ENCODE measurements around the gene SLC39A6. TPM values are rescaled to one million over a fixed set of nuclear protein-coding genes. Genes with fewer than 3 reads are reported as not detected.
"Not testable (repeated sequence)": the region's sequence is repeated elsewhere in the genome, so short reads cannot be mapped to it uniquely, and the experiment has no call there.

Gene SLC39A6
- polyA plus RNA-seq, 1 donor (not counting 4 experiments of a cell fraction or from before 2014, with no cell fraction given): 145 TPM

GRCh38 chr18:36124841-36125240 is 4.3 kb downstream of the SLC39A6 start:
- DNase-seq (ENCODE audit: low read depth, low spot score) (no peak), FAIRE-seq (peak; percentile 17)
- Histone ChIP-seq H3K79me2 (ENCODE audit: control insufficient read depth, insufficient read depth, low read length) (peaks cover 20% of the 10 kb centered on the region), H3K9me1 (ENCODE audit: control insufficient read depth, extremely low read depth, insufficient read depth, low read length) (no peaks in the 10 kb centered on the region), H3K27me3 (ENCODE audit: control insufficient read depth, extremely low read depth, insufficient read depth, low read length) (no peaks in the 10 kb centered on the region), H3K36me3 (ENCODE audit: control insufficient read depth in 2 of 2, extremely low read depth in 1 of 2, insufficient read depth in 2 of 2, low read length in 2 of 2) (peaks cover 6 to 9% of the 10 kb centered on the region in 2 experiments), H3K4me2 (ENCODE audit: control insufficient read depth, extremely low read depth, insufficient read depth, low read depth, low read length) (peak overlapping the region; percentile 20), H4K20me1 (ENCODE audit: control insufficient read depth, extremely low read depth, insufficient read depth, low read length) (no peaks in the 10 kb centered on the region), H2AFZ (ENCODE audit: control insufficient read depth, low read length) (peak overlapping the region; percentile 48), H3K9ac (ENCODE audit: control insufficient read depth, extremely low read depth, insufficient read depth, low read length) (no peak overlapping the region), H3K9me3 (ENCODE audit: control insufficient read depth, low read depth, low read length) (no peaks in the 10 kb centered on the region), H3K4me3 (ENCODE audit: control insufficient read depth in 2 of 3, extremely low read depth in 1 of 3, insufficient read depth in 2 of 3, low read depth in 1 of 3, low read length in 3 of 3) (no peak overlapping the region), H3K4me1 (ENCODE audit: control insufficient read depth, extremely low read depth, insufficient read depth, low read length) (peaks cover 16% of the 10 kb centered on the region), H3K27ac (ENCODE audit: control insufficient read depth, insufficient read depth, low read length) (peak overlapping the region; percentile 40)
- no peak for TF ChIP-seq CTCF (optimal IDR thresholded peaks at IDR 0.05 in 1 of 3, IDR thresholded peaks at IDR 0.05 in 1 of 3, conservative IDR thresholded peaks at IDR 0.05 in 1 of 3; ENCODE audit: extremely low read depth in 1 of 3, insufficient read depth in 2 of 3, low read length in 3 of 3)
- TF ChIP-seq EZH2 (IDR thresholded peaks at IDR 0.05; ENCODE audit: low read length): no peak
- dilution Hi-C loops (cut with MboI; ENCODE audit: extremely low pct_ligation_motif_present, low sequenced_read_pairs): no loop called here

- no peak for DNase-seq (ENCODE audit: low read depth, low spot score)
- Histone ChIP-seq H3K79me2 (ENCODE audit: control insufficient read depth, insufficient read depth, low read length) (no peaks in the 10 kb centered on the region), H3K9ac (ENCODE audit: control insufficient read depth, extremely low read depth, insufficient read depth, low read length) (no peak overlapping the region), H3K27me3 (ENCODE audit: control insufficient read depth, extremely low read depth, insufficient read depth, low read length) (no peaks in the 10 kb centered on the region), H3K9me1 (ENCODE audit: control insufficient read depth, extremely low read depth, insufficient read depth, low read length) (no peaks in the 10 kb centered on the region), H2AFZ (ENCODE audit: control insufficient read depth, low read length) (no peak overlapping the region), H3K36me3 (ENCODE audit: control insufficient read depth in 2 of 2, extremely low read depth in 1 of 2, insufficient read depth in 2 of 2, low read length in 2 of 2) (peaks cover 10 to 15% of the 10 kb centered on the region in 2 experiments), H3K27ac (ENCODE audit: control insufficient read depth, insufficient read depth, low read length) (no peak overlapping the region), H3K4me2 (ENCODE audit: control insufficient read depth, extremely low read depth, insufficient read depth, low read depth, low read length) (no peak overlapping the region), H3K9me3 (ENCODE audit: control insufficient read depth, low read depth, low read length) (no peaks in the 10 kb centered on the region), H3K4me1 (ENCODE audit: control insufficient read depth, extremely low read depth, insufficient read depth, low read length) (peaks cover 9% of the 10 kb centered on the region), H3K4me3 (ENCODE audit: control insufficient read depth in 2 of 3, extremely low read depth in 1 of 3, insufficient read depth in 2 of 3, low read depth in 1 of 3, low read length in 3 of 3) (no peak overlapping the region), H4K20me1 (ENCODE audit: control insufficient read depth, extremely low read depth, insufficient read depth, low read length) (no peaks in the 10 kb centered on the region)
- dilution Hi-C loops (cut with MboI; ENCODE audit: extremely low pct_ligation_motif_present, low sequenced_read_pairs): no loop called here
- TF ChIP-seq EZH2 (IDR thresholded peaks at IDR 0.05; ENCODE audit: low read length) (no peak), CTCF (optimal IDR thresholded peaks at IDR 0.05 in 1 of 3, IDR thresholded peaks at IDR 0.05 in 1 of 3, conservative IDR thresholded peaks at IDR 0.05 in 1 of 3; ENCODE audit: extremely low read depth in 1 of 3, insufficient read depth in 2 of 3, low read length in 3 of 3) (no peak)
- no peak for FAIRE-seq
These were observed 8.8 kb downstream of the SLC39A6 start for GRCh38 chr18:36120297-36120696.

GRCh38 chr18:36116771-36117170 is 12.4 kb downstream of the SLC39A6 start:
- FAIRE-seq; H3K4me3 ChIP-seq (ENCODE audit: control insufficient read depth in 2 of 3, extremely low read depth in 1 of 3, insufficient read depth in 2 of 3, low read depth in 1 of 3, low read length in 3 of 3); H3K27ac ChIP-seq (ENCODE audit: control insufficient read depth, insufficient read depth, low read length); H3K4me1 ChIP-seq (ENCODE audit: control insufficient read depth, extremely low read depth, insufficient read depth, low read length); H2AFZ ChIP-seq (ENCODE audit: control insufficient read depth, low read length); H3K79me2 ChIP-seq (ENCODE audit: control insufficient read depth, insufficient read depth, low read length); H3K4me2 ChIP-seq (ENCODE audit: control insufficient read depth, extremely low read depth, insufficient read depth, low read depth, low read length); H3K9me3 ChIP-seq (ENCODE audit: control insufficient read depth, low read depth, low read length); H3K9ac ChIP-seq (ENCODE audit: control insufficient read depth, extremely low read depth, insufficient read depth, low read length); H3K9me1 ChIP-seq (ENCODE audit: control insufficient read depth, extremely low read depth, insufficient read depth, low read length); H3K27me3 ChIP-seq (ENCODE audit: control insufficient read depth, extremely low read depth, insufficient read depth, low read length); H4K20me1 ChIP-seq (ENCODE audit: control insufficient read depth, extremely low read depth, insufficient read depth, low read length); DNase-seq (ENCODE audit: low read depth, low spot score); dilution Hi-C loops (cut with MboI; ENCODE audit: extremely low pct_ligation_motif_present, low sequenced_read_pairs): not testable (repeated sequence)
- peaks cover 14 to 18% of the 10 kb centered on the region in 2 experiments for H3K36me3 ChIP-seq (ENCODE audit: control insufficient read depth in 2 of 2, extremely low read depth in 1 of 2, insufficient read depth in 2 of 2, low read length in 2 of 2)
